Head of caudate nucleus (tissue), 42 donors: ENCODE measurements around the gene DDAH1.

Source experiments
- DNase-seq, 42 donors: peaks; one replicate each; pipeline versions ENCODE4 v3.0.0 to v3.0.0-alpha.2; 2020 to 2021; ENCODE audit warnings: mixed read lengths in 7 of 42
- intact Hi-C: fragments of 100-400 bp; cut with DNase I; formaldehyde crosslinking; loops from one replicate; pipeline ENCODE4 v1.15.0; 2022

The DDAH1 gene

DNA sequence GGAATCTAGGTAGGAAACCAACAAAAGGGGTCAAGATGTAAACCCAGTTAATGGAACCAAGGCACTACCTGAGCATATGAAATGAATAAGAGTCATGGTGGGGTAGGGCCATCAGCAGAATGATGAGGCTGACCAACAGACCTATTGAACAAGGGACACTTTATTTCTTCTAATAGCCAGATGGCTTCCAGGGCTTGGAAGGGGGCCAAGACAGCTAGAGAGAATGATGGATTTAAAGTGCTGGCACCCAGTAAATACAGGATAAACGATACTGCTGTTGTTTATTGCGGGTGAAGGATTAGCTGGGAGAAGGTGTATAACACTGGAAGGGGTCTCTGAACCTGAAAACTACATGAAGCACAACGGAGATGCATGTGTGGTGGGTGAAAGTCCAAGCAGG lies 15.6 kb downstream of the DDAH1 start:
- no peak for DNase-seq
- intact Hi-C loops = no loop called here

DNA sequence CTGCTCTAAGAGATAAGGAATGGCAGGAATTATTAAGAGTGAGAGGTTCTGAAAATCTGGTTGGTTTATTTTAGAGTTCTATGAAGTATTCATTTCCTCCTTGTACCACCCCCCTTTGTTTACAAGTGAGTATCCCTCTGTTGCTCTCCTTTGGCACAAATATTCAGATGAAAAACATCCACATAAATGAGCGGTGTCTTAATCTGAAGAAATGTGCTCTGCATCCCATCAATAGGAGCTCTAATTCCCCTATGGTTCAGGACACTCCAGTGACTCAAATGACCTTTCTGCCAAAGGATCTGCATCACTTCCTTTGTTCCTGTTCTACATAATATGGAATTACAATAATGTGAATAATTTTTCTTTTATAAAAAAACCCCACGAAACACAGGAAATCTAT lies 16.6 kb downstream of the DDAH1 start:
- DNase-seq = no peak
- intact Hi-C loops = no loop called here

DNA sequence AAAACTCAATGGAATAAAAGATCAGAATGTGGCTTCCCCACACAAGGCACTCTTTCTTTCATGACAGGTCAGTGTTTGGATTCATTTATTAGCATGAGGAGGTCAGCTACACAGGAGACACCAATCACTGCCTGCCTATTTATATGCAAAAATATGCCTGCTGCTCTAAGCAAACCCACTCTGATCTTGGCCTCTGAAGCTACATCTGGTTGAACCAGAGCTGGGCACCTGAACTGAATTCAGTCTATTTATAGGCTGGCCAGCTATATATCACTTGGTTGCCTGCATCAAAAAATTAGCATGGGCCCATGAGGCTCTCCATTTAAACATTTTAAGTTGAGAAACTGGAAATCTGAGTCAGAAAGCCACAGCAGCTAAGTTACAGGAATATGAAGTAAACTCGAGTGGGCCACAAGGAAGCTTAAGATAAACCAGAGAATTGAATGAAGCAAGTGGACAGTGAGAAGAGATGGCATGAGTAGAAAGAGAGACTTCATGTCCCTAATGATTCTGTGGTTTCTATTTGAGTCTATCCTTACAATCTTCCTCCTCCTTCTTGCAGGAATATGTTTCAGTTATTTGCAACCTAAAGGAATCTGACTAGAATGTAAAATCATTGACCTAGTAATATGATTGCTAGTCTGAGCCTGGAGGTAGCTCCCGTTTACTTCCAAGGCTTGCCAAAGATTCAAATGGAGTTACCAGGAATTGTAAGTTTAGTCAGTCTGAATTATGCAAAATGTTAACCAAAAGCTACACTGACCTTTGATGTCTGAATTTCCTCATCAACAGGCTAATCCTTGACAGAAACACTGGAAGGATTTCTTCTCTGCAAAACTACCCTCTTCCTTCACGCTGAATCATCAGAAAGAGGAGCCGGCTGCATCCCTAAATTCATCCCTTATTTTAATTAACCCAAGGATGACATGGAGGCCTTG lies 17.7 kb downstream of the DDAH1 start:
- no peak for DNase-seq
- intact Hi-C loops = no loop called here

DNA sequence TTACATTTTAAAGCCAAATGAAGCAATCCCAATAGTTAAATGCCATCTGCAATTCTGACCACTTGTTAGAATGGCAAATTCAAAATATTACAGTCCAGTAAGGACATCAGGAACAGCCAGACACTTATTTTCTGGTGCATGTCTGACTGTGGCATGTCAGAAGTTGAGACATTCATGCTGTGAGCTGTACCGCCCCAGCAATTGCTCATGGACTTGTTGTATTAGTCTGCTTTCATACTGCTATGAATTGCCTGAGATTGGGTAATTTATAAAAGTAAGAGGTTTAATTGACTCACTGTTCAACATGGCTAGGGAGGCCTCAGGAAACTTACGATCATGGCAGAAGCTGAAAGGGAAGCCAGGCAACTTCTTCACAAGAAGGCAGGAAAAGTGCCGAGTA lies 19.1 kb downstream of the DDAH1 start:
- no peak for DNase-seq
- intact Hi-C loops = no loop called here

DNA sequence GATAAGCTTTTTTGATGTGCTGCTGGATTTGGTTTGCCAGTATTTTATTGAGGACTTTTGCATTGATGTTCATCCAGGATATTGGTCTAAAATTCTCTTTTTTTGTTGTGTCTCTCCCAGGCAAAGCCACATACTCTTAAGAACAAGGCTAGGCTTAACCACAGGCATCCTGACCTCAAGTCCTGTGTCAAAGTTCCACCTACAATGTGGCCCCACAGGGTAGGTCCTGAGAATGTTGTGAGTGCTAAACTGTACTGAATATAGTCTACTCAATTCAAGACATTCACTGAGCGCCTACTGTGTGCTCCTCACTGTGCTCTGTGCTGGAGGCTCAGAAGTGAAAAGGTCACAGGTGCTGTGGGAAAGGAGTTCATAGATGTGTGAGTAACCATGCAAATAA lies 20.6 kb downstream of the DDAH1 start:
- intact Hi-C loops = no loop called here
- DNase-seq = no peak

DNA sequence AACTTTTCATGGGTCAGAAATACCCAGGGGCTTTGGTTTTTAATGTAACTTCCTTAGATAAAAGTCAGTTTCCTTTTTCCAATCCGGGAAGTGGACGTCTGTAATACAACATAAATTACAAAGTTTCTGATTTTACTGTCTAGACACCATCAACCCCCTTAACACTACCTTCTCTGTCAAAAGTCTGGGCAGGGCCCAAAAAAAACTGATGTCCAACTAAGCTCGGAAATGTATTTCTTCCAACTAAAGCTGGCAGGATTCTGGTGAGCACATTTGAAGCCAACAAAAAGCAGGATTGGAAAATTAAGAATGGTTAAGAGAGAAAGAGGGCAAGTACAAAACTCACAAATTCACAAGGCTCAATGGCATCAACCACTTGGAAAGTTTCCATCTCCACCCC lies 24.3 kb downstream of the DDAH1 start:
- DNase-seq = no peak
- intact Hi-C loops = no loop called here

DNA sequence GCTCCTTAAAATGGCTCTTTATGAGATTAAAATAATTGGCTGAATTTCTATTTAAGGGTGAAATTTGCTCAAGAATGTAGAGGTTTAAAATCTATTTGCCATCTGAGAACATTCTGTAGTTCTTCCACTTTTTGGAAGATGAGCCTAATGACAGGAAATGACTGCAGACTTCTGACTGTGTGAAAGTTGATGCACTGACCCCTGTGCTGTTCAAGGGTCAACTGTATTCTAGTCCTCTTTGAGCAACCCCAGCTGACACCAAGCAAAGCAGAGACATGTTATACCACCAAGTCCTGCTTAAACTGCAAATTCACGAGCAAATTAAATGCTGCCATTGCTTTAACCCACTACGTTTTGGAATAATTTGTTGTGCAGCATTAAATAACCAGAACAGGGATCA lies 26.6 kb downstream of the DDAH1 start:
- intact Hi-C loops = no loop called here

DNA sequence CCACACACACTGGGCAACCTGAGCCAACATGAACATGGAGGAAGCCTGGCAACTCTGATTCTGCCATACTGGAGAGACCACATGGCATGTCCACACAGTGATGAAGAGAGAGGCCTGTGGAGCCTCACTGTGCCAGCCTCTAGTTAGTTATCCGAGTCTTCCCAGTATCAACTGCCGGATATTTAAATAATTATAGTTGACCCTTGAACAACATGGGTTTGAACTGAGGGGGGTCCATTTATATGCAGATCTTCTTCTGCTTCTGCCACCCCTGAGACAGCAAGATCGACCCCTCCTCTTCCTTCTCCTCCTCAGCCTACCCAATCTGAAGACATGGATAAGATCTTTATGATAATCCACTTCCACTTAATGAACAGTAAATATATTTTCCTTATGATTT lies 27.8 kb downstream of the DDAH1 start:
- DNase-seq = no peak
- intact Hi-C loops = no loop called here

More for the DNA sequence above, 26.6 kb downstream of the DDAH1 start:
- DNase-seq = no peak

DNA sequence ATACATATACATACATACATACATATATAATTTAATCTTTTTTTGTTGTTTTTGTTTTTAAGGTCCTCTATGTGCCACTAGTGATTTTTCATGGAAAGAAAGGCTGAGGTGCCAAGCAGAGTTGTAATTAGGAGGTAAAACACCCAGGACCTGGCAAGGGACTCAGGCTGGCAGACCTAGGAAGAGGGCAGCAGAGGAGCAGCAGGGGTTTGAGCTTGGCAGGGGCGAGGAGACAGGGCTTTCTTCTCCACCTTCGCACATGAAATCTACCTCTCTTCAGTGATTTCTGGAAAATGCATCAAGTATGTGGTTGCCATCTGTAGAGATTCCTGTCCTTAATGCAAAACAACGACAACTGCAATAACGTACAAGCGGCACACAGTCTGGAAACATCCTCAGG lies 31.9 kb downstream of the DDAH1 start:
- DNase-seq = no peak
- intact Hi-C loops = no loop called here

DNA sequence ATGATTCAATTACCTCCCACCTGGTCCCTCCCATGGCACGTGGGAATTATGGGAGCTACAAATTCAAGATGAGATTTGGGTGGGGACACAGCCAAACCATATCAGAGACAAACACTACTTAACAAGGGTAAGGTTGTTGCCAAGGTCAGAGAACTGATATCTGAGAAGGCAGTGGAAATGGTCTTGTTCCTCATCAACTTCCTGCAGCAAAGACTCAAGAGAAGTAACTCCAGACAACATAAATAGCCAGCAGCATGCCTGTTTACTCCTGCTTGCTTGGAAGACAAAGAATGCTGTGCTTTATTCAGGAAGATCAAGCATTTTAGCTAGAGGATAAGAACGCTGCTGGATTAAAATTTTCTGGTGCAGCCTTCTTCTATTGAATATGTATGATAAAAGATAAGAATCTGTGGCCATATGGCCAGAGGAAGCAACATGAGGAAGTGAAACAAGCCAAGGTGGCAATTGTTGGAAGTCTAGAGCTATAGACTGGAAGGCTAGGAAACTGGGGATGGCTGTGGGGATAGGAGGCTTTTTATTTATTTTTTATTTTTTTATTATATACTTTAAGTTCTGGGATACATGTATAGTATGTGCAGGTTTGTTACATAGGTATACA lies 36.4 kb downstream of the DDAH1 start:
- intact Hi-C loops = no loop called here

DNA sequence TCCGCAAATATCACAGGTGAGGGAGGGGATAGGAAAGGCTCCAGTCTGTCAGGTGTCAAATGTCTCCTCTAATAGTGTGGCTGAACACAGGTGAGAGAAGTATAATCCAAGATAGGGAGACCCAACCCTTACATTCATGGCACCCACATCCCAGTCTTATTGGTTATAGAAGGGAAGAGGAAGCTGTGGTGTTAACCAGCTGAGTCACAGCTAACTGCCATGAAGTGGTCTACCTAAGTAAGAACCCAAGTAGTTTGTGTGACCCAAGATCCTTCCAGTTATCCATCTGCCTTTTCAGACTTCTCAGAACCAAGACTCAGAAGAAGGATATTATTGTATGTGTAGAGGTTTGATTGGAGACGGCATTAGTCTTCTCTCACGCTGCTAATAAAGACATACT lies 37.1 kb downstream of the DDAH1 start:
- no peak for DNase-seq
- intact Hi-C loops = no loop called here

More for the DNA sequence above, 36.4 kb downstream of the DDAH1 start:
- no peak for DNase-seq

DNA sequence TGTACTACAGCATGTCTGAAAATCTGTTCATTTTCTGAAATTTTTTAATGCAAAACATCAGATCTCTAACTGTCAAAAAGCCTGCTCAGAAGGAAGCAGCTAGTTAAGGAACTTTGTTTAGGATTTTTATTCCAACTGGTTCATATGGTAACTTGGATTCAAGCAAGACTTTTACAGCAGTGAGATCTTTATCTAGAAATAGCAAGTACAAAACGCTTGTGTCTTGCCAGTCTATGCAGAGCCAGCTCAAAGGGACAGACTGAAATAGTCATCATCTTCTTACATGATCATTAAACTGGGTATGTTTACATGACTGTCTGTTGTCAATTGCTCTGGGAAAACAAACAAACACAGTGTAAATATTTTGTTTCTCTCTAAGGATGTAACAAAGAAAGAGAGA lies 37.6 kb downstream of the DDAH1 start:
- intact Hi-C loops = no loop called here
- no peak for DNase-seq

DNA sequence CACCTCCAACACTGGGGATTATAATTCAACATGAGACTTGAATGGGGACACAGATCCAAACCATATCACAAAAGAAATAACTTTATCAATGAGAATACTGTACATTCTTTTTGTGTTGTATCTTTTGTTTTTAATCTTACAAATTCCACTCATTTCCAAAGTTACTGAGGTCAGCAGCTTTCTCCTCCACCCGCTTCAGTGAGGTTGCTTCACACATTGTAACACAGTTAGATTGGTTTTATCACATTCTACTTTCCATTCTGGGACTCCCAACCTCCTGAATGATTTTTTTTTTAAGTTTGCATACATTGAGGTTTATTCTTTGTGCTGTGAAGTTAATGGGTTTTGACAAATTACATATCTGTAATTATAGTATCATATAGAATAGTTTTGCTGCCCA lies 43.8 kb downstream of the DDAH1 start:
- DNase-seq = no peak
- intact Hi-C loops = no loop called here

DNA sequence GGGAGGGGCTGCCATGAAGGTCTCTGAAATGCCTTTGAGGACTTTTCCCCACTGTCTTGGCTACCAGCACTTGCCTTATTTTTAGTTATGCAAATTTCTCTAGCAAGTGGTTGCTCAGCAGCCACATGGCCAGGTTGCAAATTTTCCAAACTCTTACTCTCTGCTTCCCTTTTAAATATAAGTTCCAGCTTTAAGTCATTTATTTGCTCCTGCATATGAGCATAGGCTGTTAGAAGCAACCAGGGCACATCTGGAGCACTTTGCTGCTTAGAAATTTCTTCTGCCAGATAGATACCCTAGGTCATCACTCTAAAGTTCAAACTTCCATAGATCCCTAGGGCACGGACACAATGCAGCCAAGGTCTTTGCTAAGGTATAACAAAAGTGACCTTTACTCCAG lies 44.8 kb downstream of the DDAH1 start:
- intact Hi-C loops = no loop called here
- DNase-seq = no peak

DNA sequence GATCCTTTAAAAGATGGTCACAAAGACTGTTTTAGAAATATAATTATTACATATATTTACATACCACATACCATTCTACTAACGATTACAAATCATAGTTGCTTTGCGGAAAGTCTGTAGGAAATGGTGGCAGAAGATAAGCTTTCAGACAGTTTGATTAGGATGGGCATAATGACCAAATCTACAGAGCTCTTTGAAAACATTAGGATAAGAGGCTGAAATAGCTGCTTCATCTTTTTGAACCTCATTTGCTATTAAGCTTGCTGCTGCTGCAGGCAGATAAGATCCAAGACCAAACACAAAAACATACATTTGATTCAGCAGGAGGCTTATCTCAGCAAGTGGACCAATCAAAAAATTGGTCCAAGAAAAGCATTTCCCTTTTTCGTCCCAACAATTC lies 47.1 kb downstream of the DDAH1 start:
- intact Hi-C loops = no loop called here
- no peak for DNase-seq

DNA sequence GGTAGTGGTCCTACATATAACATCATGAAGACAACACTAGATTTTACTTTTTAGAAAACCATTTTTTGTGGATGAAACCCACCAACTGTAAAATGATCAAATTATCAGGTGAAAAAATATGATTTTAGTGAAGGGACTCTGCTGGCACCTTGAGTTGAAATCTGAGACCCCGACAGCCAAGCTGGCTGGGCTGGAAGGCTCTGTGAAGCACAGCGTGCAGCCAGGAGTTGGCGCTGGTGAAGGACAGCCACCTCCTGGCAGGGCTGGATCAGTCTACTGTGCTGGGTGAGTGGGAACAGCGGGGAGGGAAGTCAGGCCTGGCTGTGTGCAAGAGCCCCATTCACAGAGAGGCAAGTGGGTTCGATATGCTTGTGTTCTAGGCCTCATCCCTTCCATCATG lies 47.9 kb downstream of the DDAH1 start:
- DNase-seq = peak in 1 of 42 donors; percentile 16
- intact Hi-C loops = no loop called here

DNA sequence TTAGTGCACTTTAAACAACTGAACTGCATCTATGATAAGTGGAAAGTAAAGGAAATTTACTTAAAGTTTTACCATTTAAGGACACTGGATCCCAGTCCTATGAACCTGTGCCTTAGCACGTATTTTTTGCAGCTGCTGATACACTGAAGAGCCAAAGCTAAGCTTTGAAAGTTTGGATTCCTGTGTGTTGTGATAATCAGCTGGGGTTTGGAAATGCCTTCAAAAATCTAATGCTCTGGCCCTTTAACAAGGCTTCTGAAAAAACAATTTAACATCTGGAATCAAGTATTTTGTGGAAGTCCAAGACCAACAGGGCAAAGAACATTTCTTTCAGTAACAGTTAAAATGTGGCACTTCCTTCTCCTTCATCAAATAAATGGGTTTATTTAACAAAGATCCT lies 51.8 kb downstream of the DDAH1 start:
- intact Hi-C loops = no loop called here
- DNase-seq = no peak

DNA sequence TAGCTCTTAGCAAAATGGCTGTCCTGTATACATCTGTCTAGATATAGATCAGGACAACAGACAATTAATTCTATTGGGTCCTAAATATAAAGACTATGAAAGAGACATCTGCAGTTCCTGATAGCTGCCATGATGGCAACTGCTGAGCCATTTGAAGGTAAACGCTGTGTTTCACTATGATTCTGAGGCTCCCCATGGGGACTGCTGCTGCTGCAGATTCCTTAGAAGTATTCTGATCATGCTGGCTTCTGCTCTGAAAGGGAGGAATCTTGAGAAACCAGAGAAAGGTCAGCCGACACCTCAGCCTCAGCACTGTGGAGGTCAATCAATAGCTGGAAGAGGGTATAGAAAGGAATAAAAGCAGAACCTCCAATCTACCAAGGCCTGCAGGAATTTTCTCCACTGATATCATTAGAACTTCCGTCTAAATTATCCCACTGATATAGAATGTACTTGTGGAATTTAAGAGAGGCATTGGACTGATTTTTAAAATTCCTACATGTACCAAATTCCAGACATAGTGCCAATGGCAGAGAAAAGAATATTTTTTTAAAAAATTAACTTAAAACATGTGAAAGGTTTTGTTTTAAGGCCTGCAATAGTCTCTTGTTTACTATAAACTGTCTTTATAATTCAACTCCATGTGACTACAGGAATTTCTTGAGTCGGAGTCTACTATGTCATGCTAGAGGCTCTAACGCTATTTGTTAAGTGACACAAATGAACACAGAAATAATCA lies 53.2 kb downstream of the DDAH1 start:
- no peak for DNase-seq
- intact Hi-C loops = no loop called here

DNA sequence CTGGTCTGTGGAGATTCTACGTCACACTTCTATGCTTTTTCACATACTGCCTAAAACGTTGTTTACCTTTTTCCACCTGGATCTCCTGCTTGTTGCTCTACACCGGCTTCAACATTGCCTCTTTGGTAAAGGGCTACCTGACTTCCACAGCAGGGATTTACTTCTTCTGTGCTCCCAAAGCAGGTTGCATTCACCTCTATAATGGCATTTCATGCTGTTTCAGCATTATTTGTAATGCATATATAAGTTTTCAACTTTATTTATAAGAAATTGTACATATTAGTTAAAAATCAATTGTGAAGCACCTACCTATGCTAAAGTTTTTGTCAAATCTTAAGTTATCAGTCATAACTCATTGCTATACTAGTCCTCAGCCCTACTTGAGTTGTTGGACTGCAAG lies 55.4 kb downstream of the DDAH1 start:
- intact Hi-C loops = no loop called here
- DNase-seq = no peak

DNA sequence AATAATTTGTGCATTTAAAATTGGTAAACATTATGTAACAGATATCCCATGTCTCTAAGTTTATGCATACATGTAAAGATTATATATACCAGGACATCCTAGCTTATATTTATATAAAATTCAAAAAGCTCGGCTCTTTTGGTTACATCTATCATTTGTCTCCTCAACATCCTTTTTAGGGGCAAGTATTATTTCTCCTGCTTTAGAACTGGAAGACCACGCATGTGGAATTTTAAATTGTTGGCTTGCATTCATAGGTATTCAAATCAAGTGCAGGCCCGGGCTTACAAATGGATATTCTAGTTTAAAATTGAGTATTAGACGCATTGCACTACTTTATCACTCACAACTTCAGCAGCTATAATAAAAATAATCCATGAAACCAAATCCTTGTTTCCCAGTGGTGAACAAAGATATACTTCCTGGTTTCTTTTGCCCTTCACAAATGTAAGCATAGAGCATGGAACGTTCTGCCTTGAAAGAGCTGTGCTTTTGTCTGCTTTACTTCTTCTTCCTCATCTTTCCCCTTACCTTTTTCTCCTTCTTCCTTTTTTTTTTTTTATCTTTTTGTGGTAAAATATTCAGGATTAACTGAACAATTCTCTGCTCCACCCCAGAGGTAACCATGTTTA lies 57.1 kb downstream of the DDAH1 start:
- DNase-seq = peak in 1 of 42 donors; percentile 18
- intact Hi-C loops = no loop called here
